HCT116 (cell line): ENCODE results near the gene SNX9. TPM values are rescaled to one million over a fixed set of nuclear protein-coding genes. Genes with fewer than 3 reads are reported as not detected.

Source experiments
- ATAC-seq: fragments of 200-7000 bp; cut with Tn5 transposase; 2 replicates; pipeline ENCODE4 v1.9.1; 2020; ENCODE audit warnings: mild to moderate bottlenecking, moderate library complexity
- BruUV-seq: library from RNA; stranded (reverse); fragments of 400-500 nt; replicated peaks from 2 replicates; lab custom pipeline; 2021; lab: Mats Ljungman, UMichigan
- CTCF ChIA-PET: fragments of 300-600 bp; sonication (Branson Sonifier 250); formaldehyde crosslinking; loops from one replicate; lab custom pipeline; 2021; ENCODE audit warnings: antibody characterized with exemption; lab: Charles Lee
- POLR2A ChIA-PET: fragments of 300-600, 350-600 bp; sonication (Branson Sonifier 250); formaldehyde crosslinking; loops from one replicate; lab custom pipeline; 2021; ENCODE audit warnings: antibody characterized with exemption; lab: Charles Lee
- RAD21 ChIA-PET, 2 experiments: fragments of 300-600 bp; sonication (Branson Sonifier 250); formaldehyde crosslinking; loops; one replicate each; lab custom pipeline; 2023; ENCODE audit warnings: low total read pairs in 2 of 2; ENCODE audit not compliant: uncharacterized antibody in 2 of 2, unreplicated experiment in 2 of 2, low non-redundant PET in 1 of 2; lab: Charles Lee
- DNase-seq: peaks from one replicate; pipeline ENCODE4 v3.0.0-alpha.2; 2010; ENCODE audit warnings: low read depth, low spot score
- H2AFZ ChIP-seq: fragments of 200-600 bp; shearing (Covaris generic), sonication (generic); 2 replicates; pipeline ENCODE4 v1.6.1; 2017; ENCODE audit warnings: low read depth, mixed run types, mixed read lengths, antibody characterized with exemption, low read length; ENCODE audit not compliant: poor library complexity, severe bottlenecking
- H3K27ac ChIP-seq: 2 replicates; pipeline ENCODE4 v1.5.1; 2012; ENCODE audit warnings: low read depth, low read length
- H3K27me3 ChIP-seq: fragments of 200-600 bp; sonication (generic); 2 replicates; pipeline ENCODE4 v1.6.1; 2016; ENCODE audit warnings: mixed run types, low read length, mixed read lengths; ENCODE audit not compliant: insufficient read depth
- H3K36me3 ChIP-seq, 2 experiments: fragments of 200-500 bp in 1 of 2; fragments of 200-600 bp in 1 of 2; sonication (Bioruptor generic) in 1 of 2; sonication (generic) in 1 of 2; 2 replicates each; pipeline versions ENCODE4 v1.5.1 to v1.6.1; 2014 to 2016; ENCODE audit warnings: low read length in 2 of 2, inconsistent platforms in 1 of 2, mixed read lengths in 1 of 2, mixed run types in 1 of 2; ENCODE audit not compliant: insufficient read depth in 2 of 2, control insufficient read depth in 1 of 2
- H3K4me1 ChIP-seq, 2 experiments: fragments of 200-600 bp in 1 of 2; sonication (generic) in 1 of 2; 2 replicates each; pipeline versions ENCODE4 v1.5.1 to v1.6.1; 2012 to 2017; ENCODE audit warnings: low read length in 2 of 2, inconsistent platforms in 1 of 2, mild to moderate bottlenecking in 1 of 2, mixed read lengths in 1 of 2, mixed run types in 1 of 2, moderate library complexity in 1 of 2; ENCODE audit not compliant: insufficient read depth in 2 of 2, control insufficient read depth in 1 of 2
- H3K4me2 ChIP-seq: fragments of 200-600 bp; sonication (generic); 2 replicates; pipeline ENCODE4 v1.6.1; 2017; ENCODE audit warnings: mixed run types, low read length, mixed read lengths
- H3K4me3 ChIP-seq, 2 experiments: fragments of 200-600 bp in 1 of 2; sonication (generic) in 1 of 2; replicated peaks in 1 of 2; 2 replicates each; pipeline ENCODE4 v1.5.1; 2011 to 2016; ENCODE audit warnings: low read length in 2 of 2, control low read depth in 1 of 2, low read depth in 1 of 2, mild to moderate bottlenecking in 1 of 2, mixed read lengths in 1 of 2, mixed run types in 1 of 2
- H3K79me2 ChIP-seq: fragments of 200-600 bp; sonication (generic); 2 replicates; pipeline ENCODE4 v1.6.1; 2017; ENCODE audit warnings: mild to moderate bottlenecking, mixed run types, low read length, moderate library complexity, mixed read lengths; ENCODE audit not compliant: insufficient read depth
- H3K9ac ChIP-seq: fragments of 200-600 bp; sonication (generic); 2 replicates; pipeline ENCODE4 v1.6.1; 2016; ENCODE audit warnings: low read length, mixed read lengths
- H3K9me2 ChIP-seq: fragments of 200-600 bp; sonication (generic), shearing (Covaris generic); 2 replicates; pipeline ENCODE4 v1.6.1; 2017; ENCODE audit warnings: mixed run types, mild to moderate bottlenecking, moderate library complexity; ENCODE audit not compliant: insufficient read depth
- H3K9me3 ChIP-seq, 2 experiments: fragments of 200-500 bp in 1 of 2; fragments of 200-600 bp in 1 of 2; sonication (Bioruptor generic) in 1 of 2; sonication (generic) in 1 of 2; 2 replicates each; pipeline ENCODE4 v1.6.1; 2014 to 2017; ENCODE audit warnings: low read length in 2 of 2, mixed read lengths in 2 of 2, inconsistent platforms in 1 of 2, low read depth in 1 of 2, mild to moderate bottlenecking in 1 of 2, mixed run types in 1 of 2, moderate library complexity in 1 of 2; ENCODE audit not compliant: control insufficient read depth in 1 of 2, insufficient read depth in 1 of 2
- H4K20me1 ChIP-seq: fragments of 200-600 bp; sonication (generic), shearing (Covaris generic); 2 replicates; pipeline ENCODE4 v1.6.1; 2017; ENCODE audit warnings: mixed run types, mild to moderate bottlenecking, moderate library complexity; ENCODE audit not compliant: insufficient read depth
- ATF3 ChIP-seq: IDR thresholded peaks from 2 replicates; pipeline ENCODE4 v1.6.1; 2012
- CTCF ChIP-seq, 3 experiments: fragments of 200-600 bp in 1 of 3; sonication (generic) in 1 of 3; IDR thresholded peaks in 2 of 3; conservative IDR thresholded peaks in 1 of 3; 2 replicates each; pipeline ENCODE4 v1.5.1; 2012 to 2017; ENCODE audit warnings: low read depth in 2 of 3, low read length in 2 of 3, antibody characterized with exemption in 1 of 3, borderline replicate concordance in 1 of 3, control low read depth in 1 of 3, mild to moderate bottlenecking in 1 of 3, mixed read lengths in 1 of 3, mixed run types in 1 of 3, moderate library complexity in 1 of 3; ENCODE audit not compliant: insufficient read depth in 1 of 3
- EZH2 ChIP-seq: fragments of 200-600 bp; sonication (generic); IDR thresholded peaks from 2 replicates; pipeline ENCODE4 v1.6.1; 2017; ENCODE audit warnings: antibody characterized with exemption, mixed run types
- EZH2phosphoT487 ChIP-seq: fragments of 200-600 bp; IDR thresholded peaks from 2 replicates; pipeline ENCODE4 v1.6.1; 2018; ENCODE audit warnings: antibody characterized with exemption, borderline replicate concordance
- JUND ChIP-seq: IDR thresholded peaks from 2 replicates; pipeline ENCODE4 v1.6.1; 2012
- POLR2A ChIP-seq: IDR thresholded peaks from 2 replicates; pipeline ENCODE4 v1.7.0; 2011; ENCODE audit warnings: borderline replicate concordance; ENCODE audit not compliant: insufficient read depth, insufficient read length; ENCODE audit errors: extremely low read depth
- TCF7L2 ChIP-seq: IDR thresholded peaks from 2 replicates; pipeline ENCODE4 v1.7.0; 2011; ENCODE audit warnings: borderline replicate concordance, inconsistent platforms; ENCODE audit not compliant: insufficient read depth, insufficient read length; ENCODE audit errors: extremely low read depth
- ZFX ChIP-seq: fragments of 450-650 bp; IDR thresholded peaks from 2 replicates; pipeline ENCODE4 v1.6.1; 2017
- ZNF274 ChIP-seq: fragments of 200-500 bp; sonication (Bioruptor generic); IDR thresholded peaks from 2 replicates; pipeline ENCODE4 v1.6.1; 2014; ENCODE audit warnings: mild to moderate bottlenecking, low read depth, low read length, inconsistent platforms
- intact Hi-C: fragments of 100-400 bp; cut with micrococcal nuclease; formaldehyde crosslinking; loops from 2 replicates; pipeline ENCODE4 v1.10.0; 2022
- total RNA-seq: library from RNA; stranded (reverse); gene quantifications from one replicate; pipeline ENCODE4 v1.2.1, GENCODE V29; 2021; ENCODE audit not compliant: unreplicated experiment

Gene SNX9
- total RNA-seq, 1 experiment from 2014 or later: 42.5 TPM

GRCh38 chr6:157814883-157815282 lies 8.2 kb upstream of the SNX9 start:
- RAD21 ChIA-PET: no interaction called here

More at GRCh38 chr6:157814883-157815282, 8.2 kb upstream of the SNX9 start:
- Histone ChIP-seq H3K27ac (no peak overlapping the region), H3K27me3 (no peaks in the 10 kb centered on the region), H4K20me1 (no peaks in the 10 kb centered on the region), H3K4me1 (peaks cover 9 to 14% of the 10 kb centered on the region in 2 experiments; a peak in 3 of 4 replicates), H3K4me3 (no peak overlapping the region), H3K4me2 (no peak overlapping the region), H3K9me2 (no peaks in the 10 kb centered on the region), H3K9me3 (no peaks in the 10 kb centered on the region), H3K79me2 (no peaks in the 10 kb centered on the region), H2AFZ (no peak overlapping the region), H3K9ac (no peak overlapping the region), H3K36me3 (no peaks in the 10 kb centered on the region)
- no peak for TF ChIP-seq TCF7L2
- TF ChIP-seq JUND: no peak
- TF ChIP-seq EZH2: no peak
- TF ChIP-seq EZH2phosphoT487: no peak
- no peak for TF ChIP-seq POLR2A
- TF ChIP-seq ZFX: no peak
- no peak for TF ChIP-seq CTCF (IDR thresholded peaks at IDR 0.05 in 2 of 3, conservative IDR thresholded peaks at IDR 0.05 in 1 of 3; ENCODE audit: borderline replicate concordance in 1 of 3, insufficient read depth in 1 of 3, low read depth in 2 of 3, low read length in 2 of 3)
- no peak for TF ChIP-seq ZNF274
- no peak for TF ChIP-seq ATF3
- ChIA-PET POLR2A (interaction anchor here (0.7 kb wide), 1 partner anchor 25 kb away, joined by 3 read pairs; no protein-coding TSS in a partner anchor), CTCF (no interaction called here)
- no peak for ATAC-seq
- no TSS peak for BruUV-seq
- no peak for DNase-seq
- intact Hi-C loops: no loop called here
